Mesendoderm (in vitro differentiated cells): ENCODE results near the gene MYH13.
A peak's percentile ranks its signal among the peaks of the same experiment; 100 is the strongest.

ENCODE experiments used
- DNase-seq: peaks from one replicate; pipeline ENCODE4 v3.0.0; 2013
- H2AK5ac ChIP-seq: 2 replicates; pipeline ENCODE4 v1.6.1; 2013; ENCODE audit warnings: low read length, inconsistent platforms
- H2BK120ac ChIP-seq: 2 replicates; pipeline ENCODE4 v1.6.1; 2013; ENCODE audit warnings: low read depth, mild to moderate bottlenecking, low read length, moderate library complexity, mixed read lengths
- H2BK15ac ChIP-seq: replicated peaks from 2 replicates; pipeline ENCODE4 v1.6.1; 2013; ENCODE audit warnings: low read depth, mild to moderate bottlenecking, moderate library complexity
- H2BK5ac ChIP-seq: 2 replicates; pipeline ENCODE4 v1.6.1; 2013; ENCODE audit warnings: low read length, inconsistent platforms
- H3K18ac ChIP-seq: 2 replicates; pipeline ENCODE4 v1.6.1; 2013; ENCODE audit warnings: mild to moderate bottlenecking, low read length, mixed read lengths
- H3K23ac ChIP-seq: one replicate; pipeline ENCODE4 v1.6.1; 2013; ENCODE audit warnings: low read length
- H3K27ac ChIP-seq: 2 replicates; pipeline ENCODE4 v1.5.1; 2013; ENCODE audit warnings: low read depth, mild to moderate bottlenecking, inconsistent platforms, low read length, moderate library complexity
- H3K27me3 ChIP-seq: 2 replicates; pipeline ENCODE4 v1.6.1; 2013; ENCODE audit warnings: low read length, control low read depth, mild to moderate bottlenecking, inconsistent platforms; ENCODE audit not compliant: insufficient read depth, poor library complexity
- H3K36me3 ChIP-seq: 2 replicates; pipeline ENCODE4 v1.6.1; 2013; ENCODE audit warnings: low read length, inconsistent platforms; ENCODE audit not compliant: control insufficient read depth, insufficient read depth
- H3K4ac ChIP-seq: one replicate; pipeline ENCODE4 v1.6.1; 2013; ENCODE audit warnings: low read depth, mild to moderate bottlenecking, low read length, moderate library complexity
- H3K4me1 ChIP-seq: 2 replicates; pipeline ENCODE4 v1.6.1; 2013; ENCODE audit warnings: low read depth, low read length, inconsistent platforms; ENCODE audit not compliant: control insufficient read depth
- H3K4me2 ChIP-seq: 2 replicates; pipeline ENCODE4 v1.6.1; 2013; ENCODE audit warnings: low read length
- H3K4me3 ChIP-seq: 2 replicates; pipeline ENCODE4 v1.5.1; 2013; ENCODE audit warnings: mild to moderate bottlenecking, low read length
- H3K56ac ChIP-seq: one replicate; pipeline ENCODE4 v1.6.1; 2013; ENCODE audit warnings: low read length
- H3K79me1 ChIP-seq: 2 replicates; pipeline ENCODE4 v1.6.1; 2013; ENCODE audit warnings: low read length, inconsistent platforms
- H3K79me2 ChIP-seq: 2 replicates; pipeline ENCODE4 v1.6.1; 2013; ENCODE audit warnings: mild to moderate bottlenecking, low read length; ENCODE audit not compliant: control insufficient read depth, insufficient read depth
- H3K9ac ChIP-seq: 2 replicates; pipeline ENCODE4 v1.6.1; 2013; ENCODE audit warnings: low read length, inconsistent platforms
- H4K5ac ChIP-seq: one replicate; pipeline ENCODE4 v1.6.1; 2013; ENCODE audit warnings: low read length
- H4K8ac ChIP-seq: one replicate; pipeline ENCODE4 v1.6.1; 2013; ENCODE audit warnings: low read depth, mild to moderate bottlenecking, control low read depth, low read length, moderate library complexity
- WGBS: extraction: QIAGEN DNeasy Blood & Tissue Kit; methylation state at CpG from one replicate; pipeline ENCODE4 v1.1.7; 2013; ENCODE audit warnings: low lambda C conversion rate, missing lambda C conversion rate; ENCODE audit not compliant: insufficient coverage; ENCODE audit errors: extremely low coverage; 5-methylcytosine and 5-hydroxymethylcytosine counted together

Gene MYH13

DNA sequence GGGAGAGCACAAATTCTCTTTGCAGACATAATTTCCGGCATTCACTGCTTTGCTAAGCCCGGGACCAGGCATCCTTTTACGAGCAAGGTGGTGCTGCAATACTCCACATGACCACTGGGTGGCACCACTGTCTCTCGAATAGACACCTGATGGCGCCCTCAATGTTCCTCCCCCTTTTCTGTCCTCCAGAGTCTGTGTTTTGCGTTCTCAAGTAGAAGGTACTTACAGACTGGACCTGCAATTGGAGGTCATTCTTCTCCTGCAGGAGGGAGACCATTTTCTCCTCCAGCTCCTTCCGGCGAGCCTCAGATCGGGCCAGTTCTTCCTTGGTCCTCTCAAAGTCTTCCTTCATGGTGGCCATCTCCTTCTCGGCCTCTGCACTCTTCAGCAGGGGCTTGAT, 45.2 kb downstream of the MYH13 start:
- Histone ChIP-seq H2BK120ac (no peak overlapping the region), H3K9ac (no peak overlapping the region), H2BK15ac (no peak overlapping the region), H2AK5ac (no peak overlapping the region), H3K4me2 (no peak overlapping the region), H3K79me1 (no peaks in the 10 kb centered on the region), H4K5ac (no peak overlapping the region), H3K56ac (no peak overlapping the region), H3K36me3 (no peaks in the 10 kb centered on the region), H3K18ac (no peak overlapping the region), H4K8ac (no peak overlapping the region), H3K4me1 (no peaks in the 10 kb centered on the region), H3K27ac (no peak overlapping the region), H3K23ac (no peak overlapping the region), H3K4ac (no peak overlapping the region), H3K4me3 (no peak overlapping the region), H3K79me2 (no peaks in the 10 kb centered on the region), H3K27me3 (no peaks in the 10 kb centered on the region), H2BK5ac (no peak overlapping the region)
- peak; percentile 88 for DNase-seq
- no CpG with 5 or more reads among the region's 10 CpGs for whole genome bisulfite sequencing

DNA sequence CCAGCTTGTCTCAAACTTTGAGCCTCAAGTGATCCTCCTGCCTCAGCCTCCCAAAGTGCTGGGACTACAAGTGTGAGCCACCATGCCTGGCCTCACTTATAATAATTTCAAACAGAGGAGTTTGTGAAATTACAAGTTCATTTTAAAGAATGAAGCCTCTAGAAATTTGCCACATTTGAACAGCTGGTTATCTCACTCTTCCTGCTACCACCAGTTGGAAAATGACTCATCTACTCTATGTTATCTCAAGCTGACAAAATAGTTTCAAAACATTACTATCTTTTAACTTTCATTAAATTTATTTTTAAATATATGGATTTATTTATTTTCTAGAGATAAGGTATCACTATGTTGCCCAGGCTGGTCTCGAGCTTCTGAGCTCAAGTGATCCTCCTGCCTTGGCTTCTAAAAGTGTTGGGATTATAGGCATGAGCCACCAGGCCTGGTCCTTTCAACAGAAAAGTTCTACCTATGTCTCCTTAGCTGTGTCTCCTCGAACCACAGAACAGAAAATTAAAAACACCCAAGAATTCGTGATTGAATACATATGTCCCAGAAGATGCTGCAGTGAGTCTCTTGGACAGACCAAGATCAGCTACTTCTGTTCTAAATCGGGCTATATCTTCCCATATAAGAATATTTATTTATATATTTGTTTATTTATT, 47.6 kb downstream of the MYH13 start:
- no peak overlapping the region for H3K27ac ChIP-seq
- no CpG with 5 or more reads among the region's 4 CpGs for WGBS

DNA sequence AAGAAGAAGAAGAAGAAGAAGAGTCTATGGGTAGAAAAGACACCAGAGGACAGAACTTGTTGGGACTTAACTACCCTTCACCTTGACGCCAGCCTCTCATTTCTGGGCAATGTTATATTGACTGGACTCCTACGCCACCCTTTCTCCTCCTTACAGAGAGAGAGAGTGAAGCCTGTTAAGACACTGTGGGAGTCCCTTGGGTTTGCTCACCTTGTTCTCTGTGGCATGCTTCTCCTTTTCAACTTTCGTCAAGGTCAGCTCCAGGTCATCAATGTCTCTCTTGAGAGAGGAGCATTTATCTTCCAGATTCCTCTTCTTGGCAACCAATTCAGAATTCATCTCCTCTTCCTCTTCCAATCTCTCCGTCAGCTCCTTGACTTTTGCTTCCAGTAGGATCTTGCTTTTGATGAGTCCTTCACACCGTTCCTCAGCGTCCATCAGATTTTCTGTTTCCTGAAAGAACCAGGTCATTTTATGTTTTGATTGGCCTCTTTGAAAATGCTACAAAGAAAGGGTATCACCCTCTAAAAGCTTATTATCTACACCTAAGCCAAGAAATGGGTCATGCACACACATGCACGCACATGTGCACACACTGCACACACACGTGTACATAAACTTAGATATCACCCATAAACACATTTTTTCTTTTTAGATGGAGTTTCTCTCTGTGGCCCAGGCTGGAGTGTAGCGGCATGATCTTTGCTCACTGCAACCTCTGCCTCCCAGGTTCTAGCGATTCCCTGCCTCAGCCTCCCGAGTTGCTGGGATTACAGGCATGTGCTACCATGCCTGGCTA, 48.8 kb downstream of the MYH13 start:
- Histone ChIP-seq H3K4ac (no peak overlapping the region), H3K27ac (no peak overlapping the region), H3K23ac (no peak overlapping the region), H3K4me2 (no peak overlapping the region), H4K5ac (no peak overlapping the region), H3K9ac (no peak overlapping the region), H3K36me3 (no peaks in the 10 kb centered on the region), H2BK120ac (no peak overlapping the region), H4K8ac (no peak overlapping the region), H3K27me3 (no peaks in the 10 kb centered on the region), H3K18ac (no peak overlapping the region), H3K79me1 (no peaks in the 10 kb centered on the region), H3K4me1 (no peaks in the 10 kb centered on the region), H3K79me2 (no peaks in the 10 kb centered on the region), H2AK5ac (no peak overlapping the region), H3K4me3 (no peak overlapping the region), H3K56ac (no peak overlapping the region), H2BK5ac (no peak overlapping the region), H2BK15ac (no peak overlapping the region)
- no CpG with 5 or more reads among the region's 11 CpGs for WGBS
- no peak for DNase-seq

More for the DNA sequence above, 47.6 kb downstream of the MYH13 start:
- Histone ChIP-seq H3K36me3 (no peaks in the 10 kb centered on the region), H3K79me1 (no peaks in the 10 kb centered on the region), H2BK15ac (no peak overlapping the region), H2BK120ac (no peak overlapping the region), H3K79me2 (no peaks in the 10 kb centered on the region), H3K4me1 (no peaks in the 10 kb centered on the region), H2AK5ac (no peak overlapping the region), H3K23ac (no peak overlapping the region), H4K8ac (no peak overlapping the region), H3K56ac (no peak overlapping the region), H3K18ac (no peak overlapping the region), H3K4ac (no peak overlapping the region), H3K4me2 (no peak overlapping the region), H2BK5ac (no peak overlapping the region), H3K4me3 (no peak overlapping the region), H4K5ac (no peak overlapping the region), H3K9ac (no peak overlapping the region), H3K27me3 (no peaks in the 10 kb centered on the region)
- DNase-seq = no peak

DNA sequence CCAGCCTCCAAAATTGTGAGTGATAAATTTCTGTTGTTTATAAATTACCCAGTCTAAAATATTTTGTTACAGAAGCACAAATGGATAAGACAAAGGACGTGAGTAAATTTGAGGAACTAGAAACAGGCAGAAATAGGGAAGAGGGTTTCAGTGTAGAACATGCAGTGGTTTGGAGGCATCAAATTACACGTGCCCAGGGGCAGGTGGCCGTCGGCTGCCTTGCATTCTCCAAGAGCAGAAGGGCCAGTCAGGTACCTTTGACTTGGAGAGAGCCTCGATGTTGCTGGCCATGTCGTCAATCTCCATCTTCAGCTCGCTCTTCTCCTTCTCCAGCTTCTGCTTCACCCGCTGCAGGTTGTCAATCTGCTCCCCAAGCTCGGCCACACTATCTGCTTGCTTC, 54.3 kb downstream of the MYH13 start:
- H2BK5ac ChIP-seq = no peak overlapping the region

DNA sequence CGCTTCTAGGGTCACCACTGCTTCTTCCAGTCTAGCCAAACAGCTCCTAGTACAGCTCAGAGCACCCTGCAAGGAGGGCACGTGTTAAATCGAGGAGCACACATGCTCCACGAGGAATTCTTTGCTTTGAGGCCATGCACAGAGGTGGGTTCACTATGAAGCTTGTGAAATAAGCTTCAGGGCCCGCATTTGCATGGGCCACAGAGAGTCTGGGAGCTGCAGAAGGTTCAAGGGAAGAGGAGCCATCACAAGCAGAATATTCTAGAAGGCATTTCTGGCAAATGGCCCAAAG, 55.3 kb downstream of the MYH13 start:
- Histone ChIP-seq H3K4ac (no peak overlapping the region), H3K27me3 (no peaks in the 10 kb centered on the region), H3K4me2 (no peak overlapping the region), H4K5ac (no peak overlapping the region), H3K4me3 (no peak overlapping the region), H3K79me2 (no peaks in the 10 kb centered on the region), H3K56ac (no peak overlapping the region), H3K4me1 (no peaks in the 10 kb centered on the region), H3K36me3 (no peaks in the 10 kb centered on the region), H4K8ac (no peak overlapping the region), H3K27ac (no peak overlapping the region), H3K9ac (no peak overlapping the region), H3K18ac (no peak overlapping the region), H3K79me1 (no peaks in the 10 kb centered on the region), H2AK5ac (no peak overlapping the region), H3K23ac (no peak overlapping the region), H2BK5ac (no peak overlapping the region), H2BK15ac (no peak overlapping the region), H2BK120ac (no peak overlapping the region)
- no CpG with 5 or more reads among the region's 5 CpGs for WGBS
- DNase-seq = no peak

More for the DNA sequence above, 54.3 kb downstream of the MYH13 start:
- no peak overlapping the region for H3K23ac ChIP-seq
- H3K27me3 ChIP-seq = no peaks in the 10 kb centered on the region
- no peak overlapping the region for H4K8ac ChIP-seq
- no peak overlapping the region for H4K5ac ChIP-seq
- H3K4me3 ChIP-seq = no peak overlapping the region
- H2BK120ac ChIP-seq = no peak overlapping the region
- H3K56ac ChIP-seq = no peak overlapping the region
- H3K27ac ChIP-seq = no peak overlapping the region
- H3K4ac ChIP-seq = no peak overlapping the region
- H3K4me1 ChIP-seq = no peaks in the 10 kb centered on the region
- H2BK15ac ChIP-seq = no peak overlapping the region
- DNase-seq = no peak
- WGBS = no CpG with 5 or more reads among the region's 9 CpGs
- no peaks in the 10 kb centered on the region for H3K36me3 ChIP-seq
- no peak overlapping the region for H3K4me2 ChIP-seq
- H3K9ac ChIP-seq = no peak overlapping the region
- no peaks in the 10 kb centered on the region for H3K79me2 ChIP-seq
- H2AK5ac ChIP-seq = no peak overlapping the region
- no peaks in the 10 kb centered on the region for H3K79me1 ChIP-seq
- no peak overlapping the region for H3K18ac ChIP-seq
